Panc1 (cell line): ENCODE results near the gene ARHGEF40. TPM values are rescaled to one million over a fixed set of nuclear protein-coding genes. Genes with fewer than 3 reads are reported as not detected.

Experiments used
- ATAC-seq: fragments of 200-7000 bp; cut with Tn5 transposase; 2 replicates; pipeline ENCODE4 v1.9.1; 2020; ENCODE audit warnings: mild to moderate bottlenecking, moderate library complexity
- BruUV-seq: library from RNA; stranded (reverse); fragments of 400-500 nt; replicated peaks from 2 replicates; lab custom pipeline; 2021; lab: Mats Ljungman, UMichigan
- CTCF ChIA-PET: fragments of 300-600 bp; sonication (Branson Sonifier 250); formaldehyde crosslinking; loops from one replicate; lab custom pipeline; 2022; ENCODE audit warnings: antibody characterized with exemption; lab: Charles Lee
- POLR2A ChIA-PET: fragments of 300-600 bp; sonication (Branson Sonifier 250); formaldehyde crosslinking; loops from one replicate; lab custom pipeline; 2022; ENCODE audit warnings: antibody characterized with exemption; lab: Charles Lee
- DNase-seq: peaks from one replicate; pipeline ENCODE4 v3.0.0-alpha.2; 2010; ENCODE audit warnings: low read depth, low spot score
- H3K27ac ChIP-seq: 2 replicates; pipeline ENCODE4 v1.5.1; 2011; ENCODE audit warnings: mild to moderate bottlenecking, low read length, inconsistent platforms
- H3K27me3 ChIP-seq: fragments of 200-500 bp; sonication (Bioruptor generic); 2 replicates; pipeline ENCODE4 v1.6.0; 2014; ENCODE audit warnings: low read length, inconsistent platforms; ENCODE audit not compliant: control insufficient read depth, insufficient read depth
- H3K36me3 ChIP-seq: fragments of 200-500 bp; sonication (Bioruptor generic); 2 replicates; pipeline ENCODE4 v1.5.1; 2014; ENCODE audit warnings: inconsistent platforms, mild to moderate bottlenecking, low read length, moderate library complexity; ENCODE audit not compliant: control insufficient read depth, insufficient read depth
- H3K4me1 ChIP-seq: 2 replicates; pipeline ENCODE4 v1.5.1; 2011; ENCODE audit warnings: inconsistent platforms, mild to moderate bottlenecking, low read length, moderate library complexity; ENCODE audit not compliant: control insufficient read depth, insufficient read depth
- H3K4me3 ChIP-seq, 2 experiments: 2 replicates each; pipeline ENCODE4 v1.5.1; 2011 to 2012; ENCODE audit warnings: low read depth in 2 of 2, low read length in 2 of 2, mild to moderate bottlenecking in 2 of 2, inconsistent platforms in 1 of 2, moderate library complexity in 1 of 2
- H3K9me3 ChIP-seq: fragments of 200-500 bp; sonication (Bioruptor generic); 2 replicates; pipeline ENCODE4 v1.5.1; 2014; ENCODE audit warnings: low read depth, mild to moderate bottlenecking, inconsistent platforms, low read length, moderate library complexity; ENCODE audit not compliant: control insufficient read depth, insufficient read depth
- POLR2AphosphoS5 ChIP-seq: IDR thresholded peaks from 2 replicates; pipeline ENCODE4 v1.6.1; 2012; ENCODE audit warnings: mild to moderate bottlenecking, low read depth, low read length, moderate library complexity
- SIN3A ChIP-seq: IDR thresholded peaks from 2 replicates; pipeline ENCODE4 v1.6.1; 2012; ENCODE audit warnings: low read depth, mild to moderate bottlenecking, low read length, moderate library complexity, borderline replicate concordance; ENCODE audit not compliant: insufficient read depth
- TCF7L2 ChIP-seq: IDR thresholded peaks from 2 replicates; pipeline ENCODE4 v1.6.1; 2011; ENCODE audit warnings: mild to moderate bottlenecking, low read depth, low read length, inconsistent platforms
- in situ Hi-C: cut with HindIII; loops from 2 replicates; pipeline ENCODE4 v1.10.0; 2016; ENCODE audit warnings: low sequenced_read_pairs, low pct_unique_long_range_greater_than_20kb
- intact Hi-C: fragments of 100-400 bp; cut with micrococcal nuclease; formaldehyde crosslinking; loops from one replicate; pipeline ENCODE4 v1.10.0; 2022; ENCODE audit not compliant: unreplicated experiment
- total RNA-seq: library from RNA; stranded (reverse); gene quantifications from one replicate; pipeline ENCODE4 v1.2.1, GENCODE V29; 2021; ENCODE audit not compliant: unreplicated experiment
- TF ChIP-seq, protein P1 (sequence below), 2 experiments: IDR thresholded peaks; 2 replicates each; pipeline ENCODE4 v1.6.1; 2011 to 2012; ENCODE audit warnings: low read depth in 2 of 2, control low read depth in 1 of 2, low read length in 1 of 2, mild to moderate bottlenecking in 1 of 2, moderate library complexity in 1 of 2; ENCODE audit not compliant: insufficient read depth in 1 of 2
- TF ChIP-seq, protein P2 (sequence below): fragments of 450-650 bp; IDR thresholded peaks from 2 replicates; pipeline ENCODE4 v1.5.1; 2017; ENCODE audit warnings: mild to moderate bottlenecking

Gene ARHGEF40
- total RNA-seq, 1 experiment from 2014 or later: 11.1 TPM

DNA sequence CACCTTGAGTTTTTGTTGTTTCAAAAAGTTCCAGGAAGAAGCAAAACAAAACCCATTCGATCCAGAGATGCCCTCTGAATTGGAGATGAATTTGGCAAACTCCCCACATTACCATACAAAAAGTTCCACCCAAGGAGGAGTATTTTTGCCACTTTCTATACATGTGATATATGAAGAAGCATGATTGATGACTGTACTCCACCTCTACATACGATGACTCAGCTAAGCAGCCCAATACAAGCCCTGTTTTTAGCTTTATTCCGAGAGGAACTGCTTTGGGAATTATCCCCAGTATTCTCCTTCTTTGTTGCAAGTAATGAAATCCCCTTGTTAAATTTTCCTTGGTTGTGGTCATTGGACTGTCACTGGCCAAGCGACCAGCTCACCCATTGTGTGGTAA is 42.2 kb downstream of the ARHGEF40 start:
- CTCF ChIA-PET: no interaction called here
- Histone ChIP-seq H3K9me3 (no peaks in the 10 kb centered on the region), H3K27me3 (no peaks in the 10 kb centered on the region), H3K4me3 (no peak overlapping the region), H3K36me3 (no peaks in the 10 kb centered on the region), H3K27ac (no peak overlapping the region), H3K4me1 (no peaks in the 10 kb centered on the region)
- TF ChIP-seq, protein P1, sequence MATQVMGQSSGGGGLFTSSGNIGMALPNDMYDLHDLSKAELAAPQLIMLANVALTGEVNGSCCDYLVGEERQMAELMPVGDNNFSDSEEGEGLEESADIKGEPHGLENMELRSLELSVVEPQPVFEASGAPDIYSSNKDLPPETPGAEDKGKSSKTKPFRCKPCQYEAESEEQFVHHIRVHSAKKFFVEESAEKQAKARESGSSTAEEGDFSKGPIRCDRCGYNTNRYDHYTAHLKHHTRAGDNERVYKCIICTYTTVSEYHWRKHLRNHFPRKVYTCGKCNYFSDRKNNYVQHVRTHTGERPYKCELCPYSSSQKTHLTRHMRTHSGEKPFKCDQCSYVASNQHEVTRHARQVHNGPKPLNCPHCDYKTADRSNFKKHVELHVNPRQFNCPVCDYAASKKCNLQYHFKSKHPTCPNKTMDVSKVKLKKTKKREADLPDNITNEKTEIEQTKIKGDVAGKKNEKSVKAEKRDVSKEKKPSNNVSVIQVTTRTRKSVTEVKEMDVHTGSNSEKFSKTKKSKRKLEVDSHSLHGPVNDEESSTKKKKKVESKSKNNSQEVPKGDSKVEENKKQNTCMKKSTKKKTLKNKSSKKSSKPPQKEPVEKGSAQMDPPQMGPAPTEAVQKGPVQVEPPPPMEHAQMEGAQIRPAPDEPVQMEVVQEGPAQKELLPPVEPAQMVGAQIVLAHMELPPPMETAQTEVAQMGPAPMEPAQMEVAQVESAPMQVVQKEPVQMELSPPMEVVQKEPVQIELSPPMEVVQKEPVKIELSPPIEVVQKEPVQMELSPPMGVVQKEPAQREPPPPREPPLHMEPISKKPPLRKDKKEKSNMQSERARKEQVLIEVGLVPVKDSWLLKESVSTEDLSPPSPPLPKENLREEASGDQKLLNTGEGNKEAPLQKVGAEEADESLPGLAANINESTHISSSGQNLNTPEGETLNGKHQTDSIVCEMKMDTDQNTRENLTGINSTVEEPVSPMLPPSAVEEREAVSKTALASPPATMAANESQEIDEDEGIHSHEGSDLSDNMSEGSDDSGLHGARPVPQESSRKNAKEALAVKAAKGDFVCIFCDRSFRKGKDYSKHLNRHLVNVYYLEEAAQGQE (IDR thresholded peaks at IDR 0.05; ENCODE audit: insufficient read depth in 1 of 2, low read depth in 2 of 2, low read length in 1 of 2): no peak
- TF ChIP-seq, protein P2, sequence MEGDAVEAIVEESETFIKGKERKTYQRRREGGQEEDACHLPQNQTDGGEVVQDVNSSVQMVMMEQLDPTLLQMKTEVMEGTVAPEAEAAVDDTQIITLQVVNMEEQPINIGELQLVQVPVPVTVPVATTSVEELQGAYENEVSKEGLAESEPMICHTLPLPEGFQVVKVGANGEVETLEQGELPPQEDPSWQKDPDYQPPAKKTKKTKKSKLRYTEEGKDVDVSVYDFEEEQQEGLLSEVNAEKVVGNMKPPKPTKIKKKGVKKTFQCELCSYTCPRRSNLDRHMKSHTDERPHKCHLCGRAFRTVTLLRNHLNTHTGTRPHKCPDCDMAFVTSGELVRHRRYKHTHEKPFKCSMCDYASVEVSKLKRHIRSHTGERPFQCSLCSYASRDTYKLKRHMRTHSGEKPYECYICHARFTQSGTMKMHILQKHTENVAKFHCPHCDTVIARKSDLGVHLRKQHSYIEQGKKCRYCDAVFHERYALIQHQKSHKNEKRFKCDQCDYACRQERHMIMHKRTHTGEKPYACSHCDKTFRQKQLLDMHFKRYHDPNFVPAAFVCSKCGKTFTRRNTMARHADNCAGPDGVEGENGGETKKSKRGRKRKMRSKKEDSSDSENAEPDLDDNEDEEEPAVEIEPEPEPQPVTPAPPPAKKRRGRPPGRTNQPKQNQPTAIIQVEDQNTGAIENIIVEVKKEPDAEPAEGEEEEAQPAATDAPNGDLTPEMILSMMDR: no peak
- TF ChIP-seq SIN3A (no peak), POLR2AphosphoS5 (no peak), TCF7L2 (no peak)
- in situ Hi-C loops (no loop called here), intact Hi-C loops (no loop called here)
- DNase-seq (no peak), ATAC-seq (no peak)
- POLR2A ChIA-PET: no interaction called here
- BruUV-seq: no TSS peak

DNA sequence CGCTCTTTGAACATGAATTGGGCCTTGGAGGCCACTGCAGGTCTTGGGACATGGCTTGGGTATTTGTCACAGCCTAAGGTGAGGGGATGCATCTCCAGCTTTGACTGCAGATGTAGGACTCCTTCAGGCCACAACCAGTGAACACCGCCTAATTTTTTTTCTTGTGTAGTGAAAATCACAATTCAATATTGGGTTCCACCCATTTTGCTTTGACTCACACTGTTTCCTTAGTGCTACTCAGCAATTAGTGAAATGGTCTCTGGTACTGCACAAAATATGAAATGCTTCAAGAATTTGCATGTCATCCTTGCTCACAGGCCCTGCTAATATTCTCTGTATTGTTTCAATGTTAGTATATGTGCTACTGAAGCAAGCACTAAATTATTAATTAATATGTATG is 43.3 kb downstream of the ARHGEF40 start:
- no peaks in the 10 kb centered on the region for H3K4me1 ChIP-seq
- H3K27ac ChIP-seq: no peak overlapping the region
- H3K9me3 ChIP-seq: no peaks in the 10 kb centered on the region
- no peak overlapping the region for H3K4me3 ChIP-seq
- POLR2A ChIA-PET: no interaction called here
- H3K36me3 ChIP-seq: no peaks in the 10 kb centered on the region
- CTCF ChIA-PET: no interaction called here
- no TSS peak for BruUV-seq
- intact Hi-C loops (no loop called here), in situ Hi-C loops (no loop called here)
- no peaks in the 10 kb centered on the region for H3K27me3 ChIP-seq
- no peak for DNase-seq
- ATAC-seq: no peak
- TF ChIP-seq, protein P2: no peak
- TF ChIP-seq, protein P1 (IDR thresholded peaks at IDR 0.05; ENCODE audit: insufficient read depth in 1 of 2, low read depth in 2 of 2, low read length in 1 of 2): no peak
- TF ChIP-seq TCF7L2 (no peak), POLR2AphosphoS5 (no peak), SIN3A (no peak)
